Heart left ventricle (tissue), 13 donors: ENCODE results near the gene CNTNAP3B.
"Not testable (repeated sequence)": the region's sequence is repeated elsewhere in the genome, so short reads cannot be mapped to it uniquely, and the experiment has no call there.

Source experiments
- CTCF ChIP-seq, 12 donors: fragments of 200-600 bp; sonication (generic) in 4 of 12; IDR thresholded peaks; one replicate each; pipeline versions ENCODE4 v1.5.0 to v1.8.0; 2018 to 2022; ENCODE audit warnings: antibody characterized with exemption in 12 of 12, mild to moderate bottlenecking in 5 of 12
- POLR2A ChIP-seq, 2 donors: fragments of 450-650 bp; IDR thresholded peaks; one replicate each; pipeline ENCODE4 v1.6.1; 2017; ENCODE audit warnings: antibody characterized with exemption in 2 of 2, mild to moderate bottlenecking in 2 of 2, moderate library complexity in 2 of 2
- donor health status: ischemic (EF 13 %, LVEDD 7.1; RV severe dilation, severe dysfunction).
- donor health status: DM: no; HTN: yes; CAD: no.
- donor health status: DM: no; HTN: no; CAD: no.
- donor health status: ischemic (EF 25% LVEDD 6.9; RV normal size, moderate dysfunction).
- donor health status: ischemic (EF 25% LVEDD 5.7; RV mildly dilated, moderate dysfunction).
- donor health status: ischemic (EF 35%, LVEDD 5.7; RV mildly dilated, moderate dysfunction).
- donor health status: nonischemic (EF 11% LVEDD 7.7; RV severe dilation, severe dysfunction).
- donor health status: DM: yes; HTN: yes; CAD: no.
- donor health status: PGD.
- donor health status: ischemic (EF 29% LVEDD 5.4; RV normal size, mild dysfunction).
- donor health status: nonischemic (EF 23%, LVEDD 6.1; RV moderate dilation, normal function).

GRCh38 chr9:41855422-41855821, 273.8 kb downstream of the CNTNAP3B start:
- not testable (repeated sequence) for TF ChIP-seq CTCF, POLR2A (IDR thresholded peaks at IDR 0.05)
